Mucosa of descending colon (tissue), 3 donors: ENCODE data around the gene ZSWIM2. TPM values are rescaled to one million over a fixed set of nuclear protein-coding genes. Genes with fewer than 3 reads are reported as not detected.

Experiments used
- ATAC-seq: fragments of 200-7000 bp; cut with Tn5 transposase; one replicate; pipeline ENCODE4 v1.9.1; 2020; ENCODE audit warnings: mild to moderate bottlenecking, moderate library complexity
- DNase-seq, 3 donors: peaks; one replicate each; pipeline ENCODE4 v3.0.0-alpha.2; 2020
- H3K36me3 ChIP-seq: fragments of 200-600 bp; one replicate; pipeline ENCODE4 v1.8.0; 2021; ENCODE audit warnings: low read depth, mild to moderate bottlenecking
- H3K4me1 ChIP-seq: fragments of 200-600 bp; one replicate; pipeline ENCODE4 v1.8.0; 2021; ENCODE audit warnings: low read depth, mild to moderate bottlenecking
- H3K4me3 ChIP-seq: fragments of 200-600 bp; one replicate; pipeline ENCODE4 v1.8.0; 2021; ENCODE audit warnings: mild to moderate bottlenecking
- H3K9me3 ChIP-seq: fragments of 200-600 bp; one replicate; pipeline ENCODE4 v1.8.0; 2021; ENCODE audit warnings: mild to moderate bottlenecking
- intact Hi-C, 2 donors: fragments of 100-400 bp; cut with DNase I in 1 of 2; cut with micrococcal nuclease in 1 of 2; formaldehyde crosslinking; loops; one replicate each; pipeline versions ENCODE4 v1.11.0 to v1.11.1; 2022; cut with DNase I, micrococcal nuclease
- total RNA-seq, 3 donors: library from RNA; stranded (reverse); fragmentation: NEBNext Ultra II Directional in 2 of 3; extraction: Animal tissue kit (Norgen Biotek cat#: 25700) in 2 of 3; gene quantifications; one replicate each; pipeline versions ENCODE4 v1.2.1 to v1.2.4, GENCODE V29; 2021 to 2023
- TF ChIP-seq, protein P1 (sequence below): fragments of 200-600 bp; IDR thresholded peaks from one replicate; pipeline ENCODE4 v1.8.0; 2022; ENCODE audit warnings: antibody characterized with exemption, mild to moderate bottlenecking
- donor health status: DM: no; HTN: no; CAD: no; lungs with moderate emphysema.
- donor health status: DM: no; HTN: no; CAD: no.
- donor health status: DM: no; HTN: yes; CAD: no.

The ZSWIM2 gene
- total RNA-seq, 3 donors from 2014 or later: not detected

GRCh38 chr2:186862869-186863709, 14.1 kb upstream of the ZSWIM2 start:
- DNase-seq (no peak), ATAC-seq (no peak)
- H3K9me3 ChIP-seq: no peaks in the 10 kb centered on the region
- TF ChIP-seq, protein P1, sequence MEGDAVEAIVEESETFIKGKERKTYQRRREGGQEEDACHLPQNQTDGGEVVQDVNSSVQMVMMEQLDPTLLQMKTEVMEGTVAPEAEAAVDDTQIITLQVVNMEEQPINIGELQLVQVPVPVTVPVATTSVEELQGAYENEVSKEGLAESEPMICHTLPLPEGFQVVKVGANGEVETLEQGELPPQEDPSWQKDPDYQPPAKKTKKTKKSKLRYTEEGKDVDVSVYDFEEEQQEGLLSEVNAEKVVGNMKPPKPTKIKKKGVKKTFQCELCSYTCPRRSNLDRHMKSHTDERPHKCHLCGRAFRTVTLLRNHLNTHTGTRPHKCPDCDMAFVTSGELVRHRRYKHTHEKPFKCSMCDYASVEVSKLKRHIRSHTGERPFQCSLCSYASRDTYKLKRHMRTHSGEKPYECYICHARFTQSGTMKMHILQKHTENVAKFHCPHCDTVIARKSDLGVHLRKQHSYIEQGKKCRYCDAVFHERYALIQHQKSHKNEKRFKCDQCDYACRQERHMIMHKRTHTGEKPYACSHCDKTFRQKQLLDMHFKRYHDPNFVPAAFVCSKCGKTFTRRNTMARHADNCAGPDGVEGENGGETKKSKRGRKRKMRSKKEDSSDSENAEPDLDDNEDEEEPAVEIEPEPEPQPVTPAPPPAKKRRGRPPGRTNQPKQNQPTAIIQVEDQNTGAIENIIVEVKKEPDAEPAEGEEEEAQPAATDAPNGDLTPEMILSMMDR: peak; percentile 23
- H3K4me1 ChIP-seq: no peaks in the 10 kb centered on the region
- no peak overlapping the region for H3K4me3 ChIP-seq
- intact Hi-C loops: loop anchor here (10.0 kb wide), 1 partner anchor 592 kb away; no protein-coding TSS in a partner anchor
- no peaks in the 10 kb centered on the region for H3K36me3 ChIP-seq

DNA sequence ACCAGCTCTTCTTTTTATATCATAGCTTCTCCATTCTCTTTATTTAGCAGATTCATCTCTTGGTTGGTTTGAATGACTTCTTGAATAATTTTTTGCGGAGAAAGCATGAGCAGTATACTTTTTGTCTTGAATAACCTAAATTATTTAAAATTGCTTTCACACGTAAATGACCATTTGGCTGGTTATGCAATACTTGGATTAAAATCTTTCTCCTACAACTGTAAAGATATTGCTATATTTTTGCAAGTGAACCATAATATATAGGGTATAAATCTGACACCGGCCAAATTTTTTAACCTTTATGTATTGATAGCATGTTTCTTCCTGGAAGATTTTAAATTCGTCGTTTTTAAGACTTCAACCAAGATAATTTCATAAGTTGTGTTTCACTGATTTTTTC, 6.2 kb upstream of the ZSWIM2 start:
- TF ChIP-seq, protein P1: no peak
- Histone ChIP-seq H3K36me3 (no peaks in the 10 kb centered on the region), H3K4me3 (no peak overlapping the region), H3K4me1 (no peaks in the 10 kb centered on the region), H3K9me3 (no peaks in the 10 kb centered on the region)
- intact Hi-C loops: no loop called here
- ATAC-seq (no peak), DNase-seq (no peak)

GRCh38 chr2:186853951-186854350, 5.0 kb upstream of the ZSWIM2 start:
- DNase-seq: no peak
- Histone ChIP-seq H3K4me1 (no peaks in the 10 kb centered on the region), H3K36me3 (no peaks in the 10 kb centered on the region), H3K4me3 (no peak overlapping the region), H3K9me3 (no peaks in the 10 kb centered on the region)
- no peak for ATAC-seq
- TF ChIP-seq, protein P1: no peak
- intact Hi-C loops: no loop called here

GRCh38 chr2:186852508-186852907, 3.5 kb upstream of the ZSWIM2 start:
- Histone ChIP-seq H3K4me3 (no peak overlapping the region), H3K9me3 (no peaks in the 10 kb centered on the region), H3K36me3 (no peaks in the 10 kb centered on the region), H3K4me1 (no peaks in the 10 kb centered on the region)
- DNase-seq (no peak), ATAC-seq (no peak)
- TF ChIP-seq, protein P1: no peak
- intact Hi-C loops: no loop called here

DNA sequence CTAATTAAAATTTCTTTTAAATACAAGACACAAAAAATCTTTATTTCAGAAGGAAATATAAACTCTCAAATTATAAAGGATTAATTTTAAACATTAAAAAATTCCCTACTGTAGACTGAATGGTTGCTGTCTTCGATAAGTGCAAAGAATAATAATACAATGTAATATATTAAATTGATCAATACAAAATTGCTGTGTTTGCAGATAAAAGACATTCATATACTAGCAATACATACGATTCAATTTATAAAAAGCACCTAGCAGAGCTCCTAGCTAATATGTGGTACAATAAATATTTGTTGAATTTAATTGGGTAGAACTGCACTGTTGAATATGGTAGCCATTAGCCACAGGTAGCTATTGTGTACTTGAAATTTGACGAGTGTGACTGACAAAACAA, 6.6 kb downstream of the ZSWIM2 start:
- intact Hi-C loops: no loop called here
- Histone ChIP-seq H3K4me1 (no peaks in the 10 kb centered on the region), H3K4me3 (no peak overlapping the region), H3K9me3 (no peaks in the 10 kb centered on the region), H3K36me3 (no peaks in the 10 kb centered on the region)
- TF ChIP-seq, protein P1: no peak
- DNase-seq (no peak), ATAC-seq (no peak)
